ENCODE measurements around the gene CBFA2T3.

DNA sequence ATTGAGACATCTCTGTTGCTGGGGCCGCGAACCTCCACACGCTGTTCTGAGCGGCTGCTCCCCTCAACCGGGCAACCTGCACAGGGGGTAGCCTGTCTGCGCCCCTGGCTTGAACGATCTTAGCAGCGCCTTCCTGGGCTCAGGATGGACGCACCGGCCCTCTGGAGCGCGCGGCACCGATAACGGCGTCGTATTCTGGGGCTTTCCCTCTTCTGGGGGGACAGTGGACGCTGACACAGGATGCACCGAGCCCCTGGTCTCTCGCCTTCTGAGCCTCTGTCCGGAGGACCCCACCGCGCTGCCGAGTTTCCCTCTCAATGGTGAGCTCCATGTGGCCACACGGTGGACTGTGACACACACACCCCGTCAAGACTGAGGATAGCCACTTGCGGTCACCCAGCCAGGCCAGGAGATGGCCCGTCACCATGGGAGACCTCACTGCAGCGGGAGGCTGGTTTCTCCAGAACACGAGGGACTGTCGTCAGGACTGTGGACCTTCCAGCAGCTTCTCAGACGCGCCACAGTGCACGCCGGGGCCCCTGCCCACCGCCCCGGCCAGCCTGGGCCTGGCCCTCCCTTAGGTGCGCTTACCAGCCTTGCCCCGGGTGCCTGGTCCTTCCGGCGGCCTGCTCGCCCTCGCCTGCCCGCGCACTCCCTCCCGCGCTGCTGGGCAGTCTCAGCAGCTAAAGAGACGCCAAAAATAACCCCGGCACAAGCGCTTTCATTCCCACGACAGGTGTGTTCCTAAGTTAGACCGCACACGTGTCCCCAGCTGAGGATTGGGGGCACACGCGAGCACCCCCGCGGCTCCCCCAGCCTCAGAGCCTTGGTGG lies 80.6 kb downstream of the CBFA2T3 start:
- no peak for TF ChIP-seq CTCF (IDR thresholded peaks at IDR 0.05; ENCODE audit: borderline replicate concordance, extremely low read depth, low read length, poor library complexity, severe bottlenecking)
- TF ChIP-seq EZH2 (IDR thresholded peaks at IDR 0.05; ENCODE audit: borderline replicate concordance, low read depth, low read length, severe bottlenecking): no peak

All from DND-41 (cell line).